ENCODE measurements around the gene CACNA1A. TPM values are rescaled to one million over a fixed set of nuclear protein-coding genes. Genes with fewer than 3 reads are reported as not detected.

Gene CACNA1A
- polyA plus RNA-seq, 1 donor (not counting 4 experiments of a cell fraction or from before 2014, with no cell fraction given): not detected

DNA sequence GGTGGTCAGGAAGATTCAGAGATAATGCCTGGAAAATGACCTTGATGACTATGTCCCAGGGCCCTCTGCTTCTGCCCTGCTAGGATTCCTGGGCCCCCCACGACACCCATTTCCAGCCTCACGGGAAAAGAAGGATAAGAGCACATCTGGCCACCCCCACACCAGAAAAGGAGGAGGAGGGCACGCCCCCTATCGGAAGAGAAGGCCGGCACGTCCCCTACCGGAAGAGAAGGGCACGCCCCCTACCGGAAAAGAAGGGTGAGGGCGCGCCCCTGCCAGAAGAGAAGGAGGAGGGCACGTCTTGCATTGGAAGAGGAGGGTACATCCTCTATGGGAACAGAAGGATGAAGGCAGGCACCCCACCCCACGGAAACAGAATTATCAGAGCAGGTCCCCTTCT lies 271.8 kb downstream of the CACNA1A start:
- Histone ChIP-seq H3K27me3 (ENCODE audit: control insufficient read depth, extremely low read depth, insufficient read depth, low read length) (peaks cover 7% of the 10 kb centered on the region), H3K79me2 (ENCODE audit: control insufficient read depth, insufficient read depth, low read length) (no peaks in the 10 kb centered on the region), H3K4me1 (ENCODE audit: control insufficient read depth, extremely low read depth, insufficient read depth, low read length) (no peaks in the 10 kb centered on the region), H3K9ac (ENCODE audit: control insufficient read depth, extremely low read depth, insufficient read depth, low read length) (no peak overlapping the region), H3K4me3 (ENCODE audit: control insufficient read depth in 2 of 3, extremely low read depth in 1 of 3, insufficient read depth in 2 of 3, low read depth in 1 of 3, low read length in 3 of 3) (no peak overlapping the region), H3K9me3 (ENCODE audit: control insufficient read depth, low read depth, low read length) (no peaks in the 10 kb centered on the region), H2AFZ (ENCODE audit: control insufficient read depth, low read length) (no peak overlapping the region), H3K4me2 (ENCODE audit: control insufficient read depth, extremely low read depth, insufficient read depth, low read depth, low read length) (no peak overlapping the region), H4K20me1 (ENCODE audit: control insufficient read depth, extremely low read depth, insufficient read depth, low read length) (no peaks in the 10 kb centered on the region), H3K27ac (ENCODE audit: control insufficient read depth, insufficient read depth, low read length) (no peak overlapping the region), H3K36me3 (ENCODE audit: control insufficient read depth in 2 of 2, extremely low read depth in 1 of 2, insufficient read depth in 2 of 2, low read length in 2 of 2) (no peaks in the 10 kb centered on the region), H3K9me1 (ENCODE audit: control insufficient read depth, extremely low read depth, insufficient read depth, low read length) (no peaks in the 10 kb centered on the region)
- FAIRE-seq: no peak
- dilution Hi-C loops (cut with MboI; ENCODE audit: extremely low pct_ligation_motif_present, low sequenced_read_pairs): no loop called here
- DNase-seq (ENCODE audit: low read depth, low spot score): no peak
- TF ChIP-seq EZH2 (IDR thresholded peaks at IDR 0.05; ENCODE audit: low read length): no peak
- TF ChIP-seq, protein P1, sequence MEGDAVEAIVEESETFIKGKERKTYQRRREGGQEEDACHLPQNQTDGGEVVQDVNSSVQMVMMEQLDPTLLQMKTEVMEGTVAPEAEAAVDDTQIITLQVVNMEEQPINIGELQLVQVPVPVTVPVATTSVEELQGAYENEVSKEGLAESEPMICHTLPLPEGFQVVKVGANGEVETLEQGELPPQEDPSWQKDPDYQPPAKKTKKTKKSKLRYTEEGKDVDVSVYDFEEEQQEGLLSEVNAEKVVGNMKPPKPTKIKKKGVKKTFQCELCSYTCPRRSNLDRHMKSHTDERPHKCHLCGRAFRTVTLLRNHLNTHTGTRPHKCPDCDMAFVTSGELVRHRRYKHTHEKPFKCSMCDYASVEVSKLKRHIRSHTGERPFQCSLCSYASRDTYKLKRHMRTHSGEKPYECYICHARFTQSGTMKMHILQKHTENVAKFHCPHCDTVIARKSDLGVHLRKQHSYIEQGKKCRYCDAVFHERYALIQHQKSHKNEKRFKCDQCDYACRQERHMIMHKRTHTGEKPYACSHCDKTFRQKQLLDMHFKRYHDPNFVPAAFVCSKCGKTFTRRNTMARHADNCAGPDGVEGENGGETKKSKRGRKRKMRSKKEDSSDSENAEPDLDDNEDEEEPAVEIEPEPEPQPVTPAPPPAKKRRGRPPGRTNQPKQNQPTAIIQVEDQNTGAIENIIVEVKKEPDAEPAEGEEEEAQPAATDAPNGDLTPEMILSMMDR (optimal IDR thresholded peaks at IDR 0.05 in 1 of 3, IDR thresholded peaks at IDR 0.05 in 1 of 3, conservative IDR thresholded peaks at IDR 0.05 in 1 of 3; ENCODE audit: extremely low read depth in 1 of 3, insufficient read depth in 2 of 3, low read length in 3 of 3): peak; percentile 44 to 77 (median 63)

DNA sequence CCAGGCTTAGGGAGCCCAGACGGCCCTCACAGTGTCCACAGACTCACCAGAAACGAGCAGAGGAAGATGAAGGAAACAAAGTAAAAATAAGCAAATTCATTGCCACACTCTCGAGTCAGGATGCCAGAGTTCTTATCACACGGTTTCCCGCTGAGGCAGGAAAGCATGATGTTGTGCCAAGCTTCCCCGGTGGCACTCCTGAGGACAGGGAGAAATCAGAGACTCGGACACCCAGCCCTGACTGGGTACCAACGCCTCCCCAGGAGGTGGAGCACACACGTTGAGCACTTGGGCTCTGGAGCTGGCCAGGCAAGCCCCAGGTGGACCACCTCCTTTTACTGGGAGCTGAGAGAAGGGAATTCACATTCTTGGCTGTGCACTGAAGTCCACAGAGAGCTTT lies 274.6 kb downstream of the CACNA1A start:
- H3K79me2 ChIP-seq (ENCODE audit: control insufficient read depth, insufficient read depth, low read length): no peaks in the 10 kb centered on the region
- dilution Hi-C loops (cut with MboI; ENCODE audit: extremely low pct_ligation_motif_present, low sequenced_read_pairs): no loop called here
- no peak overlapping the region for H3K27ac ChIP-seq (ENCODE audit: control insufficient read depth, insufficient read depth, low read length)
- H3K27me3 ChIP-seq (ENCODE audit: control insufficient read depth, extremely low read depth, insufficient read depth, low read length): peaks cover 4% of the 10 kb centered on the region
- no peaks in the 10 kb centered on the region for H3K9me1 ChIP-seq (ENCODE audit: control insufficient read depth, extremely low read depth, insufficient read depth, low read length)
- no peak overlapping the region for H2AFZ ChIP-seq (ENCODE audit: control insufficient read depth, low read length)
- no peak overlapping the region for H3K9ac ChIP-seq (ENCODE audit: control insufficient read depth, extremely low read depth, insufficient read depth, low read length)
- H4K20me1 ChIP-seq (ENCODE audit: control insufficient read depth, extremely low read depth, insufficient read depth, low read length): no peaks in the 10 kb centered on the region
- H3K4me1 ChIP-seq (ENCODE audit: control insufficient read depth, extremely low read depth, insufficient read depth, low read length): no peaks in the 10 kb centered on the region
- no peak overlapping the region for H3K4me3 ChIP-seq (ENCODE audit: control insufficient read depth in 2 of 3, extremely low read depth in 1 of 3, insufficient read depth in 2 of 3, low read depth in 1 of 3, low read length in 3 of 3)
- no peak overlapping the region for H3K4me2 ChIP-seq (ENCODE audit: control insufficient read depth, extremely low read depth, insufficient read depth, low read depth, low read length)
- no peaks in the 10 kb centered on the region for H3K36me3 ChIP-seq (ENCODE audit: control insufficient read depth in 2 of 2, extremely low read depth in 1 of 2, insufficient read depth in 2 of 2, low read length in 2 of 2)
- FAIRE-seq: no peak
- TF ChIP-seq, protein P1 (optimal IDR thresholded peaks at IDR 0.05 in 1 of 3, IDR thresholded peaks at IDR 0.05 in 1 of 3, conservative IDR thresholded peaks at IDR 0.05 in 1 of 3; ENCODE audit: extremely low read depth in 1 of 3, insufficient read depth in 2 of 3, low read length in 3 of 3): no peak
- no peak for TF ChIP-seq EZH2 (IDR thresholded peaks at IDR 0.05; ENCODE audit: low read length)
- H3K9me3 ChIP-seq (ENCODE audit: control insufficient read depth, low read depth, low read length): no peaks in the 10 kb centered on the region
- no peak for DNase-seq (ENCODE audit: low read depth, low spot score)

All from keratinocyte (primary cell).